Suppressor macrophage treated with lipopolysaccharide for 1 hour (primary cell): ENCODE data around the gene FRS2.

Source experiments
- DNase-seq, 3 donors: peaks; one replicate each; pipeline ENCODE4 v3.0.0-alpha.2; 2020 to 2022

Gene FRS2

GRCh38 chr12:69502345-69503081, 32.3 kb downstream of the FRS2 start:
- DNase-seq = no peak

- no peak for DNase-seq
Observed at GRCh38 chr12:69508091-69508490, 37.9 kb downstream of the FRS2 start.

- DNase-seq = no peak
Observed at GRCh38 chr12:69508621-69509020, 38.4 kb downstream of the FRS2 start.

- DNase-seq = no peak
Observed at GRCh38 chr12:69509308-69509736, 39.1 kb downstream of the FRS2 start.

GRCh38 chr12:69509904-69510827, 40.0 kb downstream of the FRS2 start:
- DNase-seq = no peak

- no peak for DNase-seq
Observed at GRCh38 chr12:69511016-69511415, 40.8 kb downstream of the FRS2 start.

GRCh38 chr12:69511469-69512267, 41.5 kb downstream of the FRS2 start:
- no peak for DNase-seq

- DNase-seq = peak in 1 of 3 donors; percentile 16
Observed at GRCh38 chr12:69512820-69513219, 42.6 kb downstream of the FRS2 start.

GRCh38 chr12:69513297-69513696, 43.1 kb downstream of the FRS2 start:
- DNase-seq = no peak

GRCh38 chr12:69514111-69514510, 43.9 kb downstream of the FRS2 start:
- no peak for DNase-seq

- DNase-seq = no peak
Observed at GRCh38 chr12:69514845-69515244, 44.7 kb downstream of the FRS2 start.

- no peak for DNase-seq
Observed at GRCh38 chr12:69515394-69515930, 45.3 kb downstream of the FRS2 start.

GRCh38 chr12:69516950-69517349, 46.8 kb downstream of the FRS2 start:
- no peak for DNase-seq

- no peak for DNase-seq
Observed at GRCh38 chr12:69517406-69517805, 47.2 kb downstream of the FRS2 start.

GRCh38 chr12:69519871-69520270, 49.7 kb downstream of the FRS2 start:
- DNase-seq = no peak

- DNase-seq = no peak
Observed at GRCh38 chr12:69523433-69524330, 53.5 kb downstream of the FRS2 start.

- DNase-seq = no peak
Observed at GRCh38 chr12:69524331-69524630, 54.1 kb downstream of the FRS2 start.

GRCh38 chr12:69524755-69525469, 54.7 kb downstream of the FRS2 start:
- DNase-seq = no peak

- DNase-seq = no peak
Observed at GRCh38 chr12:69527506-69528272, 57.5 kb downstream of the FRS2 start.

GRCh38 chr12:69529021-69529420, 58.8 kb downstream of the FRS2 start:
- DNase-seq = no peak
